H1 (cell line): ENCODE results near the gene NUP210. TPM values are rescaled to one million over a fixed set of nuclear protein-coding genes. Genes with fewer than 3 reads are reported as not detected.
A peak's percentile ranks its signal among the peaks of the same experiment; 100 is the strongest.

Experiments used
- CTCF ChIA-PET: fragments of 300-600 bp; sonication (Branson Sonifier 250); formaldehyde crosslinking; loops from one replicate; lab custom pipeline; 2021; ENCODE audit not compliant: partially characterized antibody; lab: Charles Lee
- POLR2A ChIA-PET: fragments of 300-600 bp; sonication (Branson Sonifier 250); formaldehyde crosslinking; loops from one replicate; lab custom pipeline; 2021; ENCODE audit warnings: inconsistent platforms; ENCODE audit not compliant: partially characterized antibody; lab: Charles Lee
- DNase-seq, 2 experiments: peaks; one replicate each; pipeline versions ENCODE4 v3.0.0 to v3.0.0-alpha.2; 2010 to 2022; ENCODE audit warnings: low spot score in 2 of 2, low read depth in 1 of 2, mixed read lengths in 1 of 2
- FAIRE-seq: peaks from 2 replicates; lab custom pipeline; 2011; peaks lifted over from hg19 to GRCh38; lab: Jason Lieb, UNC
- H2AFZ ChIP-seq: 2 replicates; pipeline ENCODE4 v1.8.1; 2012; ENCODE audit warnings: low read length, inconsistent platforms
- H2AK5ac ChIP-seq: 2 replicates; pipeline ENCODE4 v1.6.1; 2013; ENCODE audit warnings: low read depth, low read length
- H2BK120ac ChIP-seq: replicated peaks from 2 replicates; pipeline ENCODE3; 2013; ENCODE audit warnings: low read depth, low read length, inconsistent platforms
- H2BK12ac ChIP-seq: 2 replicates; pipeline ENCODE4 v1.6.1; 2013; ENCODE audit warnings: low read depth, low read length
- H2BK15ac ChIP-seq: 2 replicates; pipeline ENCODE4 v1.6.1; 2013; ENCODE audit warnings: low read length
- H2BK20ac ChIP-seq: 2 replicates; pipeline ENCODE4 v1.6.1; 2013; ENCODE audit warnings: low read length
- H2BK5ac ChIP-seq: 2 replicates; pipeline ENCODE4 v1.6.1; 2013; ENCODE audit warnings: low read depth, low read length
- H3K14ac ChIP-seq: 2 replicates; pipeline ENCODE4 v1.6.1; 2013; ENCODE audit warnings: inconsistent platforms; ENCODE audit not compliant: insufficient read length
- H3K18ac ChIP-seq: 2 replicates; pipeline ENCODE4 v1.6.1; 2013; ENCODE audit warnings: low read length; ENCODE audit errors: extremely low read depth
- H3K23ac ChIP-seq: 2 replicates; pipeline ENCODE4 v1.6.1; 2013; ENCODE audit warnings: inconsistent platforms; ENCODE audit not compliant: insufficient read length
- H3K23me2 ChIP-seq: 2 replicates; pipeline ENCODE4 v1.6.1; 2013; ENCODE audit warnings: low read depth, low read length
- H3K27ac ChIP-seq: 2 replicates; pipeline ENCODE4 v1.6.1; 2011; ENCODE audit warnings: low read depth, low read length, inconsistent platforms
- H3K27me3 ChIP-seq, 4 experiments: replicated peaks in 1 of 4; 1 replicate in 1 of 4; 2 replicates in 3 of 4; pipeline versions ENCODE4 v1.6.1 to v1.8.1; 2011 to 2013; ENCODE audit warnings: low read length in 3 of 4, mild to moderate bottlenecking in 3 of 4, inconsistent platforms in 2 of 4, mixed read lengths in 2 of 4, moderate library complexity in 1 of 4; ENCODE audit not compliant: control insufficient read depth in 3 of 4, insufficient read depth in 3 of 4; ENCODE audit errors: extremely low read depth in 1 of 4
- H3K36me3 ChIP-seq, 4 experiments: 2 replicates each; pipeline versions ENCODE4 v1.6.1 to v1.8.1; 2011 to 2013; ENCODE audit warnings: mild to moderate bottlenecking in 4 of 4, low read length in 3 of 4, moderate library complexity in 2 of 4, control low read depth in 1 of 4, inconsistent platforms in 1 of 4; ENCODE audit not compliant: insufficient read depth in 4 of 4, control insufficient read depth in 2 of 4
- H3K4ac ChIP-seq: replicated peaks from 2 replicates; pipeline ENCODE3; 2013; ENCODE audit warnings: low read length, low read depth, mixed read lengths, inconsistent platforms; ENCODE audit not compliant: insufficient read length
- H3K4me1 ChIP-seq, 4 experiments: replicated peaks in 1 of 4; 1 replicate in 1 of 4; 2 replicates in 3 of 4; pipeline versions ENCODE4 v1.6.1 to v1.8.1; 2011 to 2013; ENCODE audit warnings: low read length in 3 of 4, inconsistent platforms in 2 of 4, mixed read lengths in 1 of 4; ENCODE audit not compliant: insufficient read depth in 4 of 4, control insufficient read depth in 3 of 4
- H3K4me2 ChIP-seq, 2 experiments: 2 replicates each; pipeline versions ENCODE4 v1.6.1 to v1.8.1; 2011 to 2013; ENCODE audit warnings: low read depth in 2 of 2, low read length in 2 of 2, control low read depth in 1 of 2, inconsistent platforms in 1 of 2, mild to moderate bottlenecking in 1 of 2; ENCODE audit not compliant: insufficient read depth in 1 of 2
- H3K4me3 ChIP-seq, 4 experiments: fragments of 200-600, 300-600 bp in 1 of 4; sonication (generic), shearing (Covaris generic), sonication (Bioruptor Twin) in 1 of 4; 2 replicates each; pipeline versions ENCODE4 v1.5.1 to v1.8.1; 2011 to 2016; ENCODE audit warnings: low read length in 4 of 4, low read depth in 3 of 4, control low read depth in 2 of 4, inconsistent platforms in 2 of 4, mild to moderate bottlenecking in 2 of 4, mixed read lengths in 1 of 4, moderate library complexity in 1 of 4; ENCODE audit not compliant: insufficient read depth in 2 of 4; ENCODE audit errors: extremely low read depth in 1 of 4
- H3K56ac ChIP-seq: replicated peaks from 2 replicates; pipeline ENCODE3; 2013; ENCODE audit warnings: low read depth, mild to moderate bottlenecking, mixed read lengths, low read length, inconsistent platforms; ENCODE audit not compliant: insufficient read length
- H3K79me1 ChIP-seq: 2 replicates; pipeline ENCODE4 v1.6.1; 2013; ENCODE audit warnings: low read depth, low read length, control low read depth
- H3K79me2 ChIP-seq, 2 experiments: 2 replicates each; pipeline versions ENCODE4 v1.6.1 to v1.8.1; 2012 to 2013; ENCODE audit warnings: low read length in 2 of 2, mild to moderate bottlenecking in 2 of 2, inconsistent platforms in 1 of 2; ENCODE audit not compliant: insufficient read depth in 2 of 2, control insufficient read depth in 1 of 2
- H3K9ac ChIP-seq, 4 experiments: replicated peaks in 1 of 4; 1 replicate in 1 of 4; 2 replicates in 3 of 4; pipeline versions ENCODE4 v1.6.1 to v1.8.1; 2011 to 2013; ENCODE audit warnings: low read depth in 3 of 4, low read length in 3 of 4, control low read depth in 2 of 4, mild to moderate bottlenecking in 2 of 4, moderate library complexity in 2 of 4, inconsistent platforms in 1 of 4; ENCODE audit errors: extremely low read depth in 1 of 4
- H3K9me3 ChIP-seq, 2 experiments: 2 replicates each; pipeline versions ENCODE4 v1.6.1 to v1.8.1; 2012 to 2013; ENCODE audit warnings: mild to moderate bottlenecking in 2 of 2, moderate library complexity in 2 of 2, control low read depth in 1 of 2, inconsistent platforms in 1 of 2, low read depth in 1 of 2, low read length in 1 of 2, mixed read lengths in 1 of 2; ENCODE audit not compliant: insufficient read depth in 2 of 2
- H4K20me1 ChIP-seq, 2 experiments: replicated peaks in 1 of 2; 2 replicates each; pipeline versions ENCODE3 to v1.8.1; 2011 to 2013; ENCODE audit warnings: inconsistent platforms in 2 of 2, low read length in 2 of 2, mild to moderate bottlenecking in 1 of 2; ENCODE audit not compliant: insufficient read depth in 2 of 2, control insufficient read depth in 1 of 2
- H4K5ac ChIP-seq: 2 replicates; pipeline ENCODE4 v1.6.1; 2013; ENCODE audit warnings: low read length, low read depth, mixed read lengths, inconsistent platforms; ENCODE audit not compliant: insufficient read length
- H4K8ac ChIP-seq: 2 replicates; pipeline ENCODE4 v1.8.0; 2013; ENCODE audit warnings: mild to moderate bottlenecking, moderate library complexity, low read length, inconsistent platforms; ENCODE audit not compliant: insufficient read depth; ENCODE audit errors: extremely low read depth
- H4K91ac ChIP-seq: replicated peaks from 2 replicates; pipeline ENCODE3; 2013; ENCODE audit warnings: low read length, mixed read lengths, inconsistent platforms; ENCODE audit not compliant: insufficient read length
- JUN ChIP-seq: IDR thresholded peaks from 2 replicates; pipeline ENCODE4 v1.6.1; 2011; ENCODE audit warnings: low read depth, mild to moderate bottlenecking, improper control_type of control experiment, low read length
- KDM4A ChIP-seq: IDR thresholded peaks from one replicate; pipeline ENCODE4 v1.7.1; 2012; ENCODE audit warnings: low read depth, mild to moderate bottlenecking, moderate library complexity, low read length, inconsistent platforms; ENCODE audit not compliant: severe bottlenecking
- RAD21 ChIP-seq, 2 experiments: IDR thresholded peaks in 1 of 2; conservative IDR thresholded peaks in 1 of 2; 2 replicates each; pipeline ENCODE4 v1.6.1; 2011; ENCODE audit warnings: low read depth in 2 of 2, low read length in 2 of 2, improper control_type of control experiment in 1 of 2, inconsistent platforms in 1 of 2, mild to moderate bottlenecking in 1 of 2, moderate library complexity in 1 of 2
- TAF7 ChIP-seq: optimal IDR thresholded peaks from 2 replicates; pipeline ENCODE3; 2011; ENCODE audit warnings: low read depth, mild to moderate bottlenecking, inconsistent platforms, low read length, moderate library complexity, borderline replicate concordance
- WGBS, 2 experiments: shearing (Covaris generic) in 1 of 2; methylation state at CpG; one replicate each; pipeline versions ENCODE4 v1.1.6 to v1.1.7; 2013 to 2015; ENCODE audit warnings: low lambda C conversion rate in 2 of 2, mixed read lengths in 2 of 2, inconsistent platforms in 1 of 2, low coverage in 1 of 2, missing lambda C conversion rate in 1 of 2; ENCODE audit not compliant: insufficient replicate concordance in 2 of 2, insufficient coverage in 1 of 2, insufficient read length in 1 of 2; ENCODE audit errors: extremely low coverage in 1 of 2, missing lambda C conversion rate in 1 of 2; 5-methylcytosine and 5-hydroxymethylcytosine counted together
- polyA plus RNA-seq, 7 experiments: library from polyadenylated mRNA; depleted of rRNA in 3 of 7; stranded (reverse) in 5 of 7; unstranded in 2 of 7; fragments of >200 nt in 5 of 7; fragments of 200-250 nt in 2 of 7; gene quantifications; 1 replicate in 5 of 7; 2 replicates in 1 of 7; 4 replicates in 1 of 7; pipeline versions ENCODE4 v1.2.1 to v1.2.3, GENCODE V29; 2011 to 2013; ENCODE audit warnings: missing spikeins in 2 of 7, mixed read lengths in 2 of 7
- total RNA-seq: library from RNA; stranded (reverse); fragmentation: NEBNext Ultra II Directional; extraction: Animal tissue kit (Norgen Biotek cat#: 25700); gene quantifications from 2 replicates; pipeline ENCODE4 v1.2.1, GENCODE V29; 2021

The NUP210 gene
- total and polyA plus RNA-seq, 2 of the 8 experiments (the other 6 are each of a cell fraction or from before 2014, with no cell fraction given), result 51.0 to 53.7 TPM

- Histone ChIP-seq H3K27me3 (no peaks in the 10 kb centered on the region), H4K91ac (no peak overlapping the region), H3K9ac (no peak overlapping the region), H3K79me2 (peaks cover 0 to 16% of the 10 kb centered on the region in 2 experiments; a peak in 3 of 4 replicates), H2AK5ac (no peak overlapping the region), H2BK120ac (no peak overlapping the region), H3K56ac (no peak overlapping the region), H2BK20ac (no peak overlapping the region), H4K8ac (peak overlapping the region; percentile 6; the same call in 1 of the 2 replicates), H3K23ac (no peak overlapping the region), H3K4me2 (no peak overlapping the region), H3K4me1 (no peaks in the 10 kb centered on the region), H2AFZ (no peak overlapping the region), H4K5ac (no peak overlapping the region), H3K18ac (no peak overlapping the region), H3K9me3 (no peaks in the 10 kb centered on the region), H4K20me1 (peaks cover 0 to 3% of the 10 kb centered on the region in 2 experiments), H3K36me3 (peaks cover 0 to 4% (median 2%) of the 10 kb centered on the region in 4 experiments; a peak in 4 of 8 replicates), H3K79me1 (peaks cover 8% of the 10 kb centered on the region), H3K14ac (no peak overlapping the region), H2BK15ac (no peak overlapping the region), H3K27ac (no peak overlapping the region), H2BK5ac (no peak overlapping the region), H3K23me2 (no peaks in the 10 kb centered on the region), H3K4me3 (no peak overlapping the region), H2BK12ac (no peak overlapping the region), H3K4ac (no peak overlapping the region)
- TF ChIP-seq JUN (no peak), TAF7 (no peak), RAD21 (IDR thresholded peaks at IDR 0.05 in 1 of 2, conservative IDR thresholded peaks at IDR 0.05 in 1 of 2; ENCODE audit: low read depth in 2 of 2, low read length in 2 of 2) (no peak), KDM4A (no peak)
- 93% methylated on average over 5 of the region's 8 CpGs; no CpG with 5 or more reads in 1 of the 2 experiments for WGBS, 2 experiments
- ChIA-PET CTCF (interaction anchor here (0.8 to 2.6 kb wide), 7 partner anchors 8 to 260 kb away, joined by 3 to 6 read pairs (median 4); no protein-coding TSS in a partner anchor), POLR2A (interaction anchor here (0.9 kb wide), 1 partner anchor 14 kb away, joined by 3 read pairs; no protein-coding TSS in a partner anchor)
- no peak for DNase-seq
- no peak for FAIRE-seq
These were observed 22.8 kb downstream of the NUP210 start for GRCh38 chr3:13397316-13397715.
